ENCODE results near the gene BARHL1. TPM values are rescaled to one million over a fixed set of nuclear protein-coding genes. Genes with fewer than 3 reads are reported as not detected.
"Not testable (repeated sequence)": the region's sequence is repeated elsewhere in the genome, so short reads cannot be mapped to it uniquely, and the experiment has no call there.

The BARHL1 gene
- total RNA-seq, 2 donors from 2014 or later = not detected

- no peak for ATAC-seq (replicated peaks)
- Mint-ChIP-seq H3K4me3 (no peak overlapping the region), H3K36me3 (ENCODE audit: low read depth) (no peaks in the 10 kb centered on the region), H3K27me3 (peaks cover 7% of the 10 kb centered on the region), H3K9me3 (no peaks in the 10 kb centered on the region), H3K27ac (no peak overlapping the region), H3K4me1 (no peaks in the 10 kb centered on the region)
Measured at GRCh38 chr9:132547976-132548730, 34.3 kb upstream of the BARHL1 start.

DNA sequence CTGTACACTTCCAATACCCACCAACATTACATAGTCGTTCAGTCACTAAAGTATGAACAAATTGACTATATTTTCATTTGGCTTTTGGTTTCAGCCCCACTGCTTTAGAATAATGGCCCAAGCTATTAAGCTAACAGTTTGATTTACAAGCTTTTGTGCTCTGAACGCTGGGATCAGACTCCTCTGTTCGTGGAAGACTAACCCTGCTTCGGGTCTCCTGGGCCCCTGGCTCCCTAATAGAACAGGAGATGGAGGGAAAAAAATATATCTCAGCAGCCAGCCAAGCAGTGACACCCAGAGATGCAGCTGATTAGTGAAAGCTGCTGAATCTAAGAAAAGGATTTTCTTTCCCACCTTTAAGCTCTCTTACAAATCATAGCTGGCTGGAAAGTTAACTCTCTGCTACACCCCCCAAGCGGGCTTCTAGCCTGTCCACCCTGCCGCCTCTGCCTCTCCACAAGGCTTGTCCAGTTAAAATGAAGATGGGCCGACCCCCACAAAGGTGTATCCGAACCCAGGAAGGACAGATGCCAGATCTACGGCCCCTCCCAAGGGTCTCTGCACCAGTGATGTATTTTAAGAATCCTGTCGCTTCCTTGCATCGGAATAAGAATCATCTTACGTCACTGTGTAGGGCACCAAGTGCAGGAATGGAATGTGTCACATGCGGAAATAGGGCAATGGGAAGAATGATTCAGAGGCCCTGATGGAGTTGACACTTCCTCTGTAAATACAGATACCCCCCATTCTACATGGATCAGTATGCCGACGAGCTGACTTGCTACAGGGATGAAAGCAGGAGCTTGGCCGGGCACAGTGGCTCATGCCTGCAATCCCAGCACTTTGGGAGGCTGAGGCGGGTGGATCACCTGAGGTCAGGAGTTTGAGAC lies 33.4 kb upstream of the BARHL1 start:
- Mint-ChIP-seq H3K27ac (no peak overlapping the region), H3K4me3 (no peak overlapping the region), H3K36me3 (ENCODE audit: low read depth) (no peaks in the 10 kb centered on the region), H3K4me1 (no peaks in the 10 kb centered on the region), H3K9me3 (no peaks in the 10 kb centered on the region), H3K27me3 (peaks cover 11% of the 10 kb centered on the region)
- ATAC-seq (replicated peaks) = no peak

- H3K4me3 Mint-ChIP-seq = no peak overlapping the region
- no peaks in the 10 kb centered on the region for H3K9me3 Mint-ChIP-seq
- ATAC-seq (replicated peaks) = no peak
- H3K4me1 Mint-ChIP-seq = no peaks in the 10 kb centered on the region
- H3K27ac Mint-ChIP-seq = no peak overlapping the region
- peaks cover 18% of the 10 kb centered on the region for H3K27me3 Mint-ChIP-seq
- H3K36me3 Mint-ChIP-seq (ENCODE audit: low read depth) = no peaks in the 10 kb centered on the region
Measured at GRCh38 chr9:132551556-132551955, 30.9 kb upstream of the BARHL1 start.

- Mint-ChIP-seq H3K9me3 (no peaks in the 10 kb centered on the region), H3K27me3 (peaks cover 18% of the 10 kb centered on the region), H3K27ac (no peak overlapping the region), H3K4me1 (no peaks in the 10 kb centered on the region), H3K4me3 (no peak overlapping the region), H3K36me3 (ENCODE audit: low read depth) (no peaks in the 10 kb centered on the region)
- ATAC-seq (replicated peaks) = no peak
Measured at GRCh38 chr9:132552041-132552440, 30.4 kb upstream of the BARHL1 start.

GRCh38 chr9:132554755-132555154 lies 27.7 kb upstream of the BARHL1 start:
- Mint-ChIP-seq H3K36me3 (ENCODE audit: low read depth) (no peaks in the 10 kb centered on the region), H3K27ac (no peak overlapping the region), H3K27me3 (peaks cover 24% of the 10 kb centered on the region), H3K4me1 (no peaks in the 10 kb centered on the region), H3K9me3 (no peaks in the 10 kb centered on the region), H3K4me3 (no peak overlapping the region)
- no peak for ATAC-seq (replicated peaks)

DNA sequence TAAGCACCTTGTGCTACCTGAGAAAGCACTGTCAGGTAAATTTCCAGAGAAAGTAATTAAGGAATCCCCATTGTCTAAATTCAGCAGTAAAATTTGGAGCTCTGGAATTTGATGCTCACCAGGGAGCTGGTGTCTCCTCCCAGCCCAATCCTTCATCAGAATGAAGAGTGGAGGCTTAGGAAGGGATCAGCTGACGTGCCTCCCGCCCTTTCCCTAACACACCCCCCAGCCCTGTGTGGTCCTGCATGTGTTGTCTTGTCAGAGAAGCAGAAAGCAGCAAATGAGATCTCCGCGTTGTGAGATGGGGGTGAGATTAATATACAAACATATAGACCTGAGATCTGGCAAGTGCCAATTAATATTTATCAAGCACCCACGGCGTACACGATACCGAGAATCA lies 26.9 kb upstream of the BARHL1 start:
- ATAC-seq (replicated peaks) = no peak

DNA sequence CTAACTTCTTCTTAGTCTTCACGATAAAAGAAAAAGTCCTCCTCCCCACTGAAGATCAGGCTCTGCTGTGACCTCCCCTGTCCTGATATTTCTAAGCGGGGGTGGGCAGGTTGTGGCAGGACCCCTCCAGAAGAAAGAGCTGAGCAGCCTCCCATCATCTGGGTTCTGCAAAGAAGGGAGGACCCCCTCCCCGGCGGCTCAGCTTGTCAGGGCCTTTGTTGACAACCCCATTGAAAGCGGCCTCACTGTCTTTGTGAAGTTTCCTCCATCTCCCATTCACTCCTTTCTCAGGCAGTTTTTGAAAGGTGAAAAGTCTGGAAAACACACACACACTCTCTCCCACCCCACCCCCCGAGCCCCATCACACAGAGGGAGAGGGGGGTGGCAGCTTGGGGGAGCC lies 26.2 kb upstream of the BARHL1 start:
- no peak for ATAC-seq (replicated peaks)
- Mint-ChIP-seq H3K27me3 (peaks cover 26% of the 10 kb centered on the region), H3K27ac (no peak overlapping the region), H3K4me1 (no peaks in the 10 kb centered on the region), H3K36me3 (ENCODE audit: low read depth) (no peaks in the 10 kb centered on the region), H3K9me3 (no peaks in the 10 kb centered on the region), H3K4me3 (no peak overlapping the region)

More for the DNA sequence above, 26.9 kb upstream of the BARHL1 start:
- Mint-ChIP-seq H3K27me3 (peaks cover 25% of the 10 kb centered on the region), H3K27ac (no peak overlapping the region), H3K4me3 (no peak overlapping the region), H3K36me3 (ENCODE audit: low read depth) (no peaks in the 10 kb centered on the region), H3K4me1 (no peaks in the 10 kb centered on the region), H3K9me3 (no peaks in the 10 kb centered on the region)

- no peak overlapping the region for H3K27ac Mint-ChIP-seq
- H3K36me3 Mint-ChIP-seq (ENCODE audit: low read depth) = no peaks in the 10 kb centered on the region
- H3K27me3 Mint-ChIP-seq = peaks cover 26% of the 10 kb centered on the region
- H3K9me3 Mint-ChIP-seq = no peaks in the 10 kb centered on the region
- ATAC-seq (replicated peaks) = no peak
- H3K4me1 Mint-ChIP-seq = no peaks in the 10 kb centered on the region
- H3K4me3 Mint-ChIP-seq = no peak overlapping the region
Measured at GRCh38 chr9:132556714-132557113, 25.7 kb upstream of the BARHL1 start.

DNA sequence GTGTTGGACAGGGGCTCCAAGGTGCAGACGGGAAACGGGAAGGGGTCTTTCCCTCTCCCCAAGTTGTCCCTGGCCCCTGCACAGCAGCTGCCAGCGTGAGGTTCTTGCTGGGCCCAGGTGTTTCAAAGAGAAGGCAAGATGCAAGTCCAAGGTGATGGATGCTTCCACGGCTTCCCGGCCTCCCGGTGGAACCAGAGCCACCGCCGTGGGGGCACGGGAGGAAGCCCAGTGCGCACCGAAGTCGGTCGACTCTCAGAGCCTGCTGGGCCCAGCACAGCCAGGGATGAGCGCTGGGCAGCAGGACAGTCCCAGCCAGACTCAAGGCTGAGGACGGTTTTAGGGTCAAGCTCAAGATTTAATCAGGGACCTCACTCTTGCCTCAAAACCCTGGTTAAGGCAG lies 25.2 kb upstream of the BARHL1 start:
- Mint-ChIP-seq H3K36me3 (ENCODE audit: low read depth) (no peaks in the 10 kb centered on the region), H3K4me1 (no peaks in the 10 kb centered on the region), H3K9me3 (no peaks in the 10 kb centered on the region), H3K27me3 (peaks cover 26% of the 10 kb centered on the region), H3K4me3 (no peak overlapping the region), H3K27ac (no peak overlapping the region)
- no peak for ATAC-seq (replicated peaks)

DNA sequence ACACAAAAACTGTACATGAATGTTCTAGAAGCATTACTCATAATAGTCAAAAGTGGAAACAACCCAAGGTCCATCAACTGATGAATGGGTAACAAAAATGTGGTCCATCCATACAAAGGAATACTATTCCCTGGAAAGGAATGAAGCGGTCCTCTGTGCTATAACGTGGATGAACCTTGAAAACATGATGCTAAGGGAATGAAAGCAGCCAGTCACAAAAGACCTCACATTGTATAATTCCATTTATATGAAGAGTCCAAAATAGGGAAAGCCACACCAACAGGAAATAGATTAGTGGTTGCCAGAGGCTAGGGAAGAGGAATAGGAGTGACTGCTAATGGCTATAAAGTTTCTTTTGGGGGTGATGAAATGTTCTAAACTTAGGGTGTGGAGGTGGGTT lies 22.7 kb upstream of the BARHL1 start:
- Mint-ChIP-seq H3K9me3 (no peaks in the 10 kb centered on the region), H3K27ac (no peak overlapping the region), H3K4me3 (no peak overlapping the region), H3K4me1 (no peaks in the 10 kb centered on the region), H3K27me3 (peaks cover 26% of the 10 kb centered on the region), H3K36me3 (ENCODE audit: low read depth) (no peaks in the 10 kb centered on the region)
- no peak for ATAC-seq (replicated peaks)

GRCh38 chr9:132560616-132561202 lies 21.7 kb upstream of the BARHL1 start:
- Mint-ChIP-seq H3K4me3 (no peak overlapping the region), H3K36me3 (ENCODE audit: low read depth) (no peaks in the 10 kb centered on the region), H3K27ac (no peak overlapping the region), H3K9me3 (no peaks in the 10 kb centered on the region), H3K27me3 (peaks cover 20% of the 10 kb centered on the region), H3K4me1 (no peaks in the 10 kb centered on the region)
- no peak for ATAC-seq (replicated peaks)

GRCh38 chr9:132562306-132562573 lies 20.2 kb upstream of the BARHL1 start:
- Mint-ChIP-seq H3K27ac (no peak overlapping the region), H3K4me3 (no peak overlapping the region), H3K9me3 (no peaks in the 10 kb centered on the region), H3K36me3 (ENCODE audit: low read depth) (no peaks in the 10 kb centered on the region), H3K27me3 (peaks cover 21% of the 10 kb centered on the region), H3K4me1 (no peaks in the 10 kb centered on the region)
- ATAC-seq (replicated peaks) = no peak

- peaks cover 19% of the 10 kb centered on the region for H3K27me3 Mint-ChIP-seq
- H3K4me3 Mint-ChIP-seq = no peak overlapping the region
- H3K9me3 Mint-ChIP-seq = no peaks in the 10 kb centered on the region
- ATAC-seq (replicated peaks) = no peak
- no peaks in the 10 kb centered on the region for H3K36me3 Mint-ChIP-seq (ENCODE audit: low read depth)
- H3K27ac Mint-ChIP-seq = no peak overlapping the region
- H3K4me1 Mint-ChIP-seq = no peaks in the 10 kb centered on the region
Measured at GRCh38 chr9:132564526-132564925, 17.9 kb upstream of the BARHL1 start.

DNA sequence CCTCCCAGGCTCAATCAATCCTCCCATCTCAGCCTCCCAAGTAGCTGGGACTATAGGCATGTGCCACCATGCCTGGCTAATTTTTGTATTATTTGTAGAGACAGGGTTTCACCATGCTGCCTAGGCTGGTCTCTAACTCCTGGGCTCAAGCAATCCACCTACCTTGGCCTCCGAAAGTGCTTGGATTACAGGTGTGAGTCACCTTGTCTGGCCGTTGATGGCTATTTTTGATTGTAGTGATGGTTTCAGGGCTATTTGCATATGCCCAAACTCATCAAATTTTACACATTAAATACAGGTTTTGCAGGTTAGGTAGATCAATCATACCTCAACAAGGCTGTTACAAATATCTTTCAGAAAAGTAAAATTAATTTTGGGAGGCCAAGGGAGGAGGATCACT lies 13.6 kb upstream of the BARHL1 start:
- H3K4me1 Mint-ChIP-seq; H3K27ac Mint-ChIP-seq; H3K4me3 Mint-ChIP-seq; H3K9me3 Mint-ChIP-seq; H3K36me3 Mint-ChIP-seq (ENCODE audit: low read depth); ATAC-seq (replicated peaks): not testable (repeated sequence)
- H3K27me3 Mint-ChIP-seq = peaks cover 22% of the 10 kb centered on the region
